Sigmoid colon (tissue), 4 donors: ENCODE results near the gene HOXA1.

Experiments used
- EP300 ChIP-seq, 4 donors: sonication (generic); formaldehyde crosslinking; IDR thresholded peaks; one replicate each; pipeline ENCODE4 v1.6.1; 2017; ENCODE audit warnings: antibody characterized with exemption in 4 of 4
- TF ChIP-seq, protein P1 (sequence below), 4 experiments: fragments of 450-650 bp in 3 of 4; fragments of 200-600 bp in 1 of 4; IDR thresholded peaks; one replicate each; pipeline ENCODE4 v1.5.1; 2016 to 2019; ENCODE audit warnings: antibody characterized with exemption in 4 of 4, mild to moderate bottlenecking in 3 of 4, moderate library complexity in 2 of 4

DNA sequence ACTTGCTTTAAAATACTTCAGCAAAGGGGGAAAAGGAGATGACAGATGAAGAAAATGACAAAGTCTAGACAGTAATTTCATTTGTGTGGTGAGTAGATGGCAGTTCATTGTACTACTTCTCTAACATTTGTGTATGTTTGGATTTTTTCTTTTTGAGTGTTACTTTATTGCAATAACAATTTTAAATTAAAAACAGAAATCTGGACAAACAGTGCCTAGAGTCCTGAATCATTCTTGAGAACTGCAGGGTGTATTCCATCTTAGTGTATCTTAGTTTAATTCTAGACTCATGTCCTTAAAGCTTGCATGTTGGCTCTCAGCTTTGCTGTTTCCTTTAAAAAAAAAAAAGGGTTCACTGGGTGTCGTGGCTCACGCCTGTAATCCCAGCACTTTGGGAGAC is 31.1 kb downstream of the HOXA1 start:
- no peak for TF ChIP-seq EP300 (IDR thresholded peaks at IDR 0.05)
- TF ChIP-seq, protein P1, sequence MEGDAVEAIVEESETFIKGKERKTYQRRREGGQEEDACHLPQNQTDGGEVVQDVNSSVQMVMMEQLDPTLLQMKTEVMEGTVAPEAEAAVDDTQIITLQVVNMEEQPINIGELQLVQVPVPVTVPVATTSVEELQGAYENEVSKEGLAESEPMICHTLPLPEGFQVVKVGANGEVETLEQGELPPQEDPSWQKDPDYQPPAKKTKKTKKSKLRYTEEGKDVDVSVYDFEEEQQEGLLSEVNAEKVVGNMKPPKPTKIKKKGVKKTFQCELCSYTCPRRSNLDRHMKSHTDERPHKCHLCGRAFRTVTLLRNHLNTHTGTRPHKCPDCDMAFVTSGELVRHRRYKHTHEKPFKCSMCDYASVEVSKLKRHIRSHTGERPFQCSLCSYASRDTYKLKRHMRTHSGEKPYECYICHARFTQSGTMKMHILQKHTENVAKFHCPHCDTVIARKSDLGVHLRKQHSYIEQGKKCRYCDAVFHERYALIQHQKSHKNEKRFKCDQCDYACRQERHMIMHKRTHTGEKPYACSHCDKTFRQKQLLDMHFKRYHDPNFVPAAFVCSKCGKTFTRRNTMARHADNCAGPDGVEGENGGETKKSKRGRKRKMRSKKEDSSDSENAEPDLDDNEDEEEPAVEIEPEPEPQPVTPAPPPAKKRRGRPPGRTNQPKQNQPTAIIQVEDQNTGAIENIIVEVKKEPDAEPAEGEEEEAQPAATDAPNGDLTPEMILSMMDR (IDR thresholded peaks at IDR 0.05) = no peak
